ENCODE data around the gene CHMP5. TPM values are rescaled to one million over a fixed set of nuclear protein-coding genes. Genes with fewer than 3 reads are reported as not detected.

The CHMP5 gene
- total RNA-seq, 1 experiment from 2014 or later, result 74.4 TPM

- intact Hi-C loops (cut with micrococcal nuclease; ENCODE audit: unreplicated experiment), result no loop called here
- Histone ChIP-seq H3K27me3 (replicated peaks; ENCODE audit: insufficient read depth, low read depth, low read length, poor library complexity) (no peaks in the 10 kb centered on the region), H3K9me3 (ENCODE audit: low read depth, low read length, poor library complexity, severe bottlenecking) (no peaks in the 10 kb centered on the region), H3K36me3 (ENCODE audit: insufficient read depth, low read length, poor library complexity, severe bottlenecking) (peaks cover 75% of the 10 kb centered on the region), H3K4me3 (ENCODE audit: low read depth, low read length, poor library complexity, severe bottlenecking) (no peak overlapping the region), H3K27ac (ENCODE audit: low read depth, low read length, poor library complexity, severe bottlenecking) (no peak overlapping the region), H3K4me1 (ENCODE audit: insufficient read depth, low read length, poor library complexity, severe bottlenecking) (no peaks in the 10 kb centered on the region)
- BruUV-seq (replicated peaks), result no TSS peak
- CTCF ChIA-PET, result no interaction called here
- POLR2A ChIA-PET (ENCODE audit: low non-redundant PET), result no interaction called here
- DNase-seq (ENCODE audit: low spot score), result no peak
- TF ChIP-seq EZH2 (IDR thresholded peaks at IDR 0.05; ENCODE audit: borderline replicate concordance, low read depth, low read length, poor library complexity, severe bottlenecking) (no peak), CTCF (conservative IDR thresholded peaks at IDR 0.05; ENCODE audit: low read depth, low read length) (no peak)
Observed at GRCh38 chr9:33255471-33255870, 9.4 kb upstream of the CHMP5 start.

- no peaks in the 10 kb centered on the region for H3K4me1 ChIP-seq (ENCODE audit: insufficient read depth, low read length, poor library complexity, severe bottlenecking)
- H3K27me3 ChIP-seq (replicated peaks; ENCODE audit: insufficient read depth, low read depth, low read length, poor library complexity), result no peaks in the 10 kb centered on the region
- H3K4me3 ChIP-seq (ENCODE audit: low read depth, low read length, poor library complexity, severe bottlenecking), result no peak overlapping the region
- H3K36me3 ChIP-seq (ENCODE audit: insufficient read depth, low read length, poor library complexity, severe bottlenecking), result peaks cover 83% of the 10 kb centered on the region
- CTCF ChIA-PET, result no interaction called here
- POLR2A ChIA-PET (ENCODE audit: low non-redundant PET), result no interaction called here
- no peak overlapping the region for H3K27ac ChIP-seq (ENCODE audit: low read depth, low read length, poor library complexity, severe bottlenecking)
- intact Hi-C loops (cut with micrococcal nuclease; ENCODE audit: unreplicated experiment), result no loop called here
- H3K9me3 ChIP-seq (ENCODE audit: low read depth, low read length, poor library complexity, severe bottlenecking), result no peaks in the 10 kb centered on the region
- no peak for TF ChIP-seq EZH2 (IDR thresholded peaks at IDR 0.05; ENCODE audit: borderline replicate concordance, low read depth, low read length, poor library complexity, severe bottlenecking)
- TF ChIP-seq CTCF (conservative IDR thresholded peaks at IDR 0.05; ENCODE audit: low read depth, low read length), result no peak
- no peak for DNase-seq (ENCODE audit: low spot score)
- BruUV-seq (replicated peaks), result no TSS peak
Observed at GRCh38 chr9:33256236-33256635, 8.6 kb upstream of the CHMP5 start.

GRCh38 chr9:33257276-33257675 lies 7.6 kb upstream of the CHMP5 start:
- intact Hi-C loops (cut with micrococcal nuclease; ENCODE audit: unreplicated experiment), result no loop called here
- H3K4me3 ChIP-seq (ENCODE audit: low read depth, low read length, poor library complexity, severe bottlenecking), result no peak overlapping the region
- no peaks in the 10 kb centered on the region for H3K9me3 ChIP-seq (ENCODE audit: low read depth, low read length, poor library complexity, severe bottlenecking)
- no peak overlapping the region for H3K27ac ChIP-seq (ENCODE audit: low read depth, low read length, poor library complexity, severe bottlenecking)
- H3K4me1 ChIP-seq (ENCODE audit: insufficient read depth, low read length, poor library complexity, severe bottlenecking), result no peaks in the 10 kb centered on the region
- peaks cover 93% of the 10 kb centered on the region for H3K36me3 ChIP-seq (ENCODE audit: insufficient read depth, low read length, poor library complexity, severe bottlenecking)
- POLR2A ChIA-PET (ENCODE audit: low non-redundant PET), result no interaction called here
- CTCF ChIA-PET, result no interaction called here
- no peaks in the 10 kb centered on the region for H3K27me3 ChIP-seq (replicated peaks; ENCODE audit: insufficient read depth, low read depth, low read length, poor library complexity)
- BruUV-seq (replicated peaks), result no TSS peak
- TF ChIP-seq CTCF (conservative IDR thresholded peaks at IDR 0.05; ENCODE audit: low read depth, low read length), result no peak
- TF ChIP-seq EZH2 (IDR thresholded peaks at IDR 0.05; ENCODE audit: borderline replicate concordance, low read depth, low read length, poor library complexity, severe bottlenecking), result no peak
- no peak for DNase-seq (ENCODE audit: low spot score)
